GM10266 (cell line): ENCODE data around the gene TM4SF5.

Experiments used
- DNase-seq: peaks from one replicate; pipeline ENCODE4 v3.0.0; 2012; ENCODE audit errors: extremely low spot score
- CTCF ChIP-seq: IDR thresholded peaks from 2 replicates; pipeline ENCODE4 v1.5.1; 2012; ENCODE audit warnings: mild to moderate bottlenecking, low read depth; ENCODE audit not compliant: control insufficient read depth, insufficient read depth; ENCODE audit errors: missing control alignments

TM4SF5 gene

DNA sequence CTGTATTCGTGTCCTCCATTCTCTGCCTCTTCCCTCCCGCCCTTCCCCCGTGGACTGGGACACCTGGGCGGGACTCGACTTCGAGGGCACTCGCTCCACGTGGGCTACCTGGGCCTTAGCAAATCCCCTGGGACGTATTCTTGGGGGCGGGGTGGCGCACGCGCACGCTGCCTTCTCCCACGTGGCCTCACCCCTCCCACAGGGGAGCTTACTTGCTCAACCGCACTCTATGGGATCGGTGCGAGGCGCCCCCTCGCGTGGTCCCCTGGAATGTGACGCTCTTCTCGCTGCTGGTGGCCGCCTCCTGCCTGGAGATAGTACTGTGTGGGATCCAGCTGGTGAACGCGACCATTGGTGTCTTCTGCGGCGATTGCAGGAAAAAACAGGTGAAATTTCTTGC is 11.0 kb downstream of the TM4SF5 start:
- DNase-seq: no peak
- TF ChIP-seq CTCF: peak; percentile 13

- DNase-seq: no peak
- TF ChIP-seq CTCF: no peak
Measured at GRCh38 chr17:4785311-4786105, 13.8 kb downstream of the TM4SF5 start.

DNA sequence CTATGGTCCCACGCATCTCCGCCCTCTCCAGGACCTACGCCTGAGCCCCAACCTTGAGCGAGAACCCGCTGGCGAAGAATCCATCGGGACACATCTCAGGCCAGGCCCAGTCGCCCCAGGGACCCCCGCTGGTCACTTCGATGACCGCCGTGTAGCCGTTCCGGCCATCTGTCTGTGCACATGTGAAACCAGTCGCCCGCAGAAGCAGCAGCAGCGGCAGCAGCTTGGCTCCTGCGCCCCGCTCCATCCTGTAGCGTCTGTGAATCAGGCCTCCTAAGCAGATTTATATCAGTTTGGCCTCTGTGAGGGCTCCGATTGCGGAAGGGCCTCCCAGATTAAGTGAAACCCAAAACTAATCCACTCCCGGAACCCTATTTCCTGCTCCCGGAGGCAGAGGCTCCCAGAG is 14.4 kb downstream of the TM4SF5 start, which contains the start of gene VMO1:
Gene VMO1 (minus strand): TSS at position 259 of the 406 bp plus-strand sequence. CDS start 12 bp downstream, at position 247.
- no peak for TF ChIP-seq CTCF
- no peak for DNase-seq

GRCh38 chr17:4786516-4786915 is 14.8 kb downstream of the TM4SF5 start:
- TF ChIP-seq CTCF: no peak
- no peak for DNase-seq

DNA sequence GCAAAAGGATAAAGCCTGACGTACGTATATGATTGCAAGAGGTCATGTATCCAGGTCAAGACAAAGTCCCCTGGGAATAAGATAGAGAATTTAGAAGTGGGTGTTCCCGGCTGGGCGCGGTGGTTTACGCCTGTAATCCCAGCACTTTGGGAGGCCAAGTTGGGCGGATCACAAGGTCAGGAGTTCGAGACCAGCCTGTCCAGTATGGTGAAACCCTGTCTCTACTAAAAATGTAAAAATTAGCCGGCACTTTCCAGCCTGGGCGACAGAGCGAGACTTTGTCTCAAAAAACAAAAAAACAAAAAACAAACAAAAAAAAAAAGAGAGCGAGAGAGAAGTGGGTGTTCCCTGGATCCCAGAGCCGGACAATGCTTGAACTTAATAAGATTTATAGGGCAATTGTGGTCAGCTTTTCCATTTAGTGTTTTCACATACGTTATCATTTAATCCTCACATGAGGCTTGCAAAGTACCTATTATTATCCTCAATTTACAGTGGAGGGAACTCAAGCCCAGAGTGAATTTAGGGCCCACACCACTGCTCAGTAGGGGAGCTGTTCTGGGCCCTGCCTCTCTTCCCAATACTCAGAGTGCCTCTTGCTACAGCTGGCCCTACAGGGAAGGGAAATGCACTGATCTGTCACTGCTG is 16.6 kb downstream of the TM4SF5 start:
- no peak for TF ChIP-seq CTCF
- no peak for DNase-seq

DNA sequence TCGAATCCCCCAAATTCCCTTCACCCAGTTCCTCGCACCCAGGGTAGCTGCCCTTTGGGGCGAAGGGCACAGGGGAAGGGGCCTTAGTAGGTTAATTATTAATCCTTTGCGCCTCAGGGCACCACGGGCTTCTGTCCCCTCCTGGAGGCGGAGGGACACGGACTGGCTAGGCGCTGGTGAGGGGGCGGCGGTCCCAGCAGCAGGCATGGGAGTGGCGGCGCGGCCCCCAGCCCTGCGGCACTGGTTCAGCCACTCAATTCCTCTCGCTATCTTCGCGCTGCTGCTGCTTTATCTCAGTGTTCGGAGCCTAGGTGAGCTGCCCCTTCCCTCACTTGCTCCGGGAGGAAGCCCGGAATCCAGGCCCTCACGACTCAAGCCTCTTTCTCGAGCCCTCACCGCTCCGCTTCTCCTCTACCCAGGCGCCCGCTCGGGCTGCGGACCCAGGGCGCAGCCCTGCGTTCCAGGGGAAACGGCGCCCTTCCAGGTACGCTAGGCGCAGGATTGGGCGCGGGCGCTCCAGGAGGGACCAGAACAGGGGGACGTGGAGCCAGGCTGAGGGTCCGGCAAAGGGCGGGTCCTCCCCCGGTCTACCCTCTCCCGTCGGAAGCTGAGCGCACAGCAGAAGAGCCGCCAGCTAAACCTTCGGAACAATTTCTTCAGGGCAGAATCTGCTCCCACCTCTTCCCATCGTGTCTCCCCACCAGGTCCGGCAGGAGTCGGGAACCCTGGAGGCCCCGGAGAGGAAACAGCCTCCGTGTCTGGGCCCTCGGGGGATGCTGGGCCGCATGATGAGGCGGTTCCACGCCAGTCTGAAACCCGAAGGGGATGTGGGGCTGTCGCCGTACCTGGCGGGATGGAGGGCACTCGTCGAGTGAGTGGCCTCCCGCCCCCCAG is 17.4 kb downstream of the TM4SF5 start, which contains the start of gene GLTPD2:
Gene GLTPD2 (plus strand): TSS at position 158 of the 894 bp plus-strand sequence. CDS start 48 bp downstream, at position 206.
- DNase-seq: no peak
- no peak for TF ChIP-seq CTCF
